GM21717 (cell line): ENCODE measurements around the gene WDR5.

Source experiments
- ATAC-seq: cut with Tn5 transposase; IDR thresholded peaks from one replicate; pipeline ENCODE4 v1.9.1; 2021; ENCODE audit warnings: mild to moderate bottlenecking, moderate library complexity; ENCODE audit not compliant: unreplicated experiment

The WDR5 gene

GRCh38 chr9:134131471-134132207, 4.2 kb upstream of the WDR5 start:
- no peak for ATAC-seq

- ATAC-seq: no peak
Observed at GRCh38 chr9:134132208-134132870, 3.5 kb upstream of the WDR5 start.

DNA sequence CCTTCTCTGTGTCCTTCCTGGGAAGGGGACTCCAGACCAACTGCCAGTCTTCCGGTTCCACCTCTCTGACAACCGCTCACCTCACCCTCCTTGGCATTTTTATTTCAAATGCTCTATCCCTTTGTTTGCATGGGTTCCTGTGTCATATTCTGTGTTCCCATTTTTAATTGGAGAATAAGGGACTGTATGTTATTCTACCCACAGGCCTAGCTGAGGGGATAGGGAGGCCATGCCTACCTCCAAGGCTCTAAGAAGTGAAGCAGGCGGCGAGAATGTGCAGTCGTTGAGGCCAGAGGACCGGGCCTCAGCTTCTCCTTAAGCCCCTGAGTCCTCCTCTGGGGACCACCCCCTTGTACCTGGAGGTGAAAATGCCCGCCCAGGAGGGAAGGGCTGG, 936 bp upstream of the WDR5 start:
- no peak for ATAC-seq

DNA sequence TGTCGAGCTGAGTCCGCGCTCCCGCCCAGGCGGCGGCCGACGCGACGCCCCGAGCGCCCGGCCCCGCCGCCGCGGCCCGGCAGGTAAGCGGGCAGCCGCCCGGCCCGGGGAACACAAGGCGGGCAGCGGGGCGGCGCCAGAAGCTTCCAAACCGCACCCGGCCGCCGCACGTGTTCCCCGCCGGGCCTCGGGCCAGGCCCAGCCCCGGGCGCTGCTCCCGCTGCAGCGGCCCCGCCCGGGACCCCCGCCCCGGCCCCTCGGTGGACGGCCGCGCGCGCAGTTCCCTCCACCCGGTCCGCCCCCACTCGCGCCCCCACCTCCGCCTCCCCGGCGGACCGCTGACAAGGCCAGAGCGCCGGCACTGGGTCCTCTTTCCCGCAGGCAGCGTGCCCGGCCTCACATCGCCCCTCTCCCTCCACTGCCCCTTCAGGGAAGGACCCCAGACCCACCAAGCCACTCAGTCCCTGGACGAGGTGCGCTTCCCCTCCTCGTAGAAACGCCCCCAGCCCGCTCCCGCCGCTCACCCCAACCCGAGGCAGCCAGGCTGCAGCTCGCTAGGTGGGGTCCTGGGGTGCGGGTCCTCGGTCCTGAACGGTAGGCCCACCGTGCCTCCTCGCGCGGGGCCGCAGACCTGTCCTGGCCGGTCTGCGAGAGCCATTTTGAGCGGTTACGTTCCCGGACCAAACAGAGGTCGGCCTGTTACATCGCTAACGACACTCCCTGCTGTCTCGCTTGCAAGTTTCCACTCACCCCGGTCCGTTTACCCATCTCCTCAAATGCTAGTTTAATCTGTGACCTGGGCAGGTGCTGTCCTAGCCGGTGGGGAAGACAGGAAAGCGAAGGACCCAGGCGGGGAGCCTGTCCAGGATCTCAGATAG, 475 bp downstream of the WDR5 start:
- ATAC-seq: peak; percentile 19

- no peak for ATAC-seq
Observed at GRCh38 chr9:134136996-134137299, 1.1 kb downstream of the WDR5 start.

DNA sequence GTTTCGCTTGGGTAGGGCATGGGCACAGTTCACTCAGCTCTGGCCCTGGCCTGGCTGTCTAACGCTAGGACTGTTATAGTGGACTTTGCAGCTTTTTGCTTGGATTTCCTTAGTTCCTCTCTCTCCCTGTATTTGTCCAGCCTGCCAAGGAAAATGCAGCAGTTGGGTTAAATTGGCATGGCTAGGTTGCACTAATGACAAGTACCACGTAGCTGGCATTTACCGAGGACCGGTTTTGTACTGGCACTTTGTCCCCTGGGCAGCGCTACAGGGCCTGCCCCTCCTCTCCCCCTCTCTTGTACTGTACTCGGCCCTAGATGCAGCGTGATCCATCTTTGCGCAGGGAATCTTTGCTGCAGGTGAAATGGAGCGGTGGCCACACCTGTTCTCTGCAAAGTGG, 2.4 kb downstream of the WDR5 start:
- no peak for ATAC-seq

GRCh38 chr9:134139081-134139480, 3.2 kb downstream of the WDR5 start:
- ATAC-seq: no peak

- no peak for ATAC-seq
Observed at GRCh38 chr9:134141906-134142305, 6.0 kb downstream of the WDR5 start.

- ATAC-seq: no peak
Observed at GRCh38 chr9:134144801-134145200, 8.9 kb downstream of the WDR5 start.

GRCh38 chr9:134145262-134145661, 9.4 kb downstream of the WDR5 start:
- no peak for ATAC-seq

DNA sequence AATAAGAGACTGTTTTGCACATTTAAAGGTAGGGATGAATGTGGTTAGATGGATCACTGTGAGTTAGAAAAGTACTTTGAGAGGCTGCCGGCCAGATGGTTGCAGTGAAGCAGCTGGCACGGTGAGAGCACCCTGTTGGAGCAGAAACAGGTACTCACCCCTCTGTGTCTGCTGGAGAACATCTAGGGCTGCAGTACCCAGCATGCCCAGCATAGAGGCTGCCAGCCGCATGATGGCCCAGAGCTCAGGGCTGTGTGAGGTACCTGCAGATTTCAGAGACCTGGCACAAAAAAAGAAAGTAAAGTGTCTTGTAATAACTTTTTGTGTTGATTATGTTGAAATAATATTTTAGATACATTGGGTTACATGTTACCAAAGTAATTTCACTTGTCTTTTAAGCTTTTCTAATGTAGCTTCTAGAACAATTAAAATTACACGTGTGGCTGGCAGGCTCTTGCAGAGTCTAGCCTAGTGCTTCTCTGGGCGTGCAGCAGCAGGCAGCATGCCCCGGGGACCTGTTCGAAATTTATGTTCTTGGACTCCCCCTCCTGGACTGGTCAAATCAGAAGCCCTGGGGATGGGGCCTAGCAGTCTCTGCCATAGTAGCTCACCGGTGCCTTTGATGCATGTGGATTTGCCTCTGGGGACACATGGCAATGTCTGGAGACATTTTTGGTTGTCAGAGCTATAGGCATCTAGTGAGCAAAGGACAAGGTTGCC, 11.1 kb downstream of the WDR5 start:
- no peak for ATAC-seq

DNA sequence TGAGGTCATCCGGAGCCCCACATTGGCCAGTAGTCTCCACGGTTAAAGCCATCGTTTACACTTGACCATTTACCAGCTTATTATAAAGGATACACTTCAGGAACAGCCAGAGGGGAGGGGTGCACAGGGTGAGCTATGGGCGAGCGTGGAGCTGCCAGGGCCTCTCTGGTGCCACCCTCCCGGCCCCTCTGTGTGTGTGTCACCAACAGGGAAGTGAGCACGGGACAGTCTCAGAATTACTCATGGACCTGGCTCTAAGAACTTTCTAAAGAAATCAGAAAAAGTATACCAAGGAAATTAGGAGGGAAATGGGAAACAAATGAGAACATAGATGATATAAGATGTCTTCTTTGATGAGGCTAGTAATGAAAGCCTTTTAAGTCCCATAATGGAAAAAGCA, 13.5 kb downstream of the WDR5 start:
- no peak for ATAC-seq

- no peak for ATAC-seq
Observed at GRCh38 chr9:134150557-134151214, 14.8 kb downstream of the WDR5 start.

DNA sequence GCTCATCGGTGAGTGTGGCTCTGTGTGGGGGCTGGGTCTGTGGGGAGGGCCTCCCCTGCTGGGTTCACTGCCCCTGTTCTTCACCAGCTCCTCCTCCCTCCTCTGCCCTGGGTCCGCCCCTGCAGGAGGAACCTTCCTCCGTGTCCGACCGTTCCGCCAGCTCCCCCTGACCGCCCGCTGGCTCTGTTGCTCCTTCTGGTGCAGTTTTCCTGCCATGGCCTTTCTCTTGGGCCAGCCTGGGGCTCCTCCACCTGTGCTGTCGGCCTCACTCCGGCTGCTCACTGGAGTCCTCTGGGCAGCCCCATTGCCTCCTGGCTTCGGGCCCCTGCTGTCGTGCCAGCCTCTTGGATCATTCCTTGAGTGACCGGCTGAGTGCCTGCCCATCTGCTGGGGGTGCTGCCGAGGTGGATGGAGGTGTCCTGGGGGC, 16.2 kb downstream of the WDR5 start:
- ATAC-seq: no peak

DNA sequence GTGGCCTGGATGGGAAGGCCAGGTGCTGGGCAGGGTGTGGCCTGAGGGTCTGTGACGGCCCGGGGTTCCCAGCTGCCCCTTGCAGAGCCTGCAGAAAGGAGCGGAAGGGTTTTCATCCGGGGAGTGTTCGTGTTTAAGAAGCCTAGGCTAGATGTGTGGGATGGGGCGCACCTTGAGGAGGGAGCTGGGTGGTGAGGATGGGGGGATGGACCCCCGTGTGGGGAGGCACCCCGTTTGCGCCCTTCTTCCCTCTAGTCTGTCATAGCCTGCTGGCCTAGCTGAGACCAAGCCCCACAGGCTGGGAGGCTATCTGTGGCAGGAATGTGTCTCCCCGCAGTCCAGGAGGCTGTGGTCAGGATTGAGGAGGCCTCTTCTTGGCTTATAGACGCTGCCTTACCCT, 16.6 kb downstream of the WDR5 start:
- ATAC-seq: no peak

DNA sequence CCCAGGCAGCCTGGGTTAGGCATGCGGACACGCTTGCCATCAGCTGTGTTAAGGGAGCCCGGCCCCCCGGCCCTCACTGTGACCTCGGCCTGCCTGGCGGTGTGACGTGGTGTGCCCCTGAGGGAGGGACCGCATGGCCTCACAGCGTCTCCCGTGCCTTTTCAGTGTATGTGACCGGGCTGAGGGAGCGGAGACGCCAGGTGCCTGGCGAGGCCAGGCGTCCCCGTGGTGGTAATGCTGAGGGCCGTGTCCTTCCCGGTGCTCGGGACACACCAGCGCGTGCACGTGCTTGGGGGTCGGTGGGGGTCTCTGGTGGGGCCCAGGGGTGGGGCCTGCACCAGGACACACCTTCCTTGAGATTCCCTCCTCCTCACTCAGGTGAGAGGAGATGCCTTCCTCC, 17.6 kb downstream of the WDR5 start:
- no peak for ATAC-seq

DNA sequence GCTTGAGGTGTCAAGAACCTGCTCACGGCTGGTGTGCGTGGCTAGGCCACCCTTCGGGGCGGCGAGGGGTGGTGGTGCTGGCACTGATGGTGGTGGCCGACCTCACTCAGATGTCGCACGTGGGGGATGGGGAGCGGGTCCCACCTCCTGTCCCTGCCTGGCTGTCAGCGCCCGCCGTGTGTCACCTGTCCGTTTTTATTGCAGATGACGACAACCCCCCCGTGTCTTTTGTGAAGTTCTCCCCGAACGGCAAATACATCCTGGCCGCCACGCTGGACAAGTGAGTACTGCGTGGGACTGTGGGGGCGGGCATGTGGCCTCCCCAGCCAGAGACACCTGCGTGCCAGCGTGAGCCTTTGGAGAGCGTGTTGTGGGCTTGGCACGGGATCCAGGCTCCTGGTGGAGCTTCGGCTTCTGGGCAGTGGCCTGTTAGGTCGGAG, 18.4 kb downstream of the WDR5 start:
- no peak for ATAC-seq

DNA sequence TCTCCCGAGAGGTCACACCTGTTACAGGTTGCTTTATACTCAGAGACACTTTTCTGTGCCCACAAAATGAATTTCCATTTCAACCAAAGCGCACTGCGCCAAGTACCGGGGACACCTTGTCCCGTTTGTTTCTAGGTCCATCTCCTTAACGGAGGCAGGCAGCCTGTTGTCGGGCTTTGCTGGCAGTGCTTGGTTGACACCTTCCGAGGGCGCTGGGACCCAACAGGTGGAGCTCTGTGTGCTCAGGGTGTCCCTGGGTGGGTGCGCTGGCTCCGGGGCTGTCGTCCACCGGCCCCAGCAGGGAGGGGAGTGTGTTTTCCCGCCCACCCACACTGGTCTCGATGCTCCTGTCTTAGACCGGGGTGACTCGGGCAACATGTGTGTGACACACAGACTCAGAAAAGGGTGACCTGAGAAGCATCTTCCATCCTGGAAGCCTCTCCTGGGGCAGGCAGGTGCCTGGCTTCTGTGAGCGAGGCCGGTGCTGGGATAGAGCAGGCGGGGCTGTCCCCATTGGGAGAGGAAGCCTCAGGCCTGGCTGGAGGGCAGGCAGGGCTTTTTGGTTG, 20.0 kb downstream of the WDR5 start:
- no peak for ATAC-seq

DNA sequence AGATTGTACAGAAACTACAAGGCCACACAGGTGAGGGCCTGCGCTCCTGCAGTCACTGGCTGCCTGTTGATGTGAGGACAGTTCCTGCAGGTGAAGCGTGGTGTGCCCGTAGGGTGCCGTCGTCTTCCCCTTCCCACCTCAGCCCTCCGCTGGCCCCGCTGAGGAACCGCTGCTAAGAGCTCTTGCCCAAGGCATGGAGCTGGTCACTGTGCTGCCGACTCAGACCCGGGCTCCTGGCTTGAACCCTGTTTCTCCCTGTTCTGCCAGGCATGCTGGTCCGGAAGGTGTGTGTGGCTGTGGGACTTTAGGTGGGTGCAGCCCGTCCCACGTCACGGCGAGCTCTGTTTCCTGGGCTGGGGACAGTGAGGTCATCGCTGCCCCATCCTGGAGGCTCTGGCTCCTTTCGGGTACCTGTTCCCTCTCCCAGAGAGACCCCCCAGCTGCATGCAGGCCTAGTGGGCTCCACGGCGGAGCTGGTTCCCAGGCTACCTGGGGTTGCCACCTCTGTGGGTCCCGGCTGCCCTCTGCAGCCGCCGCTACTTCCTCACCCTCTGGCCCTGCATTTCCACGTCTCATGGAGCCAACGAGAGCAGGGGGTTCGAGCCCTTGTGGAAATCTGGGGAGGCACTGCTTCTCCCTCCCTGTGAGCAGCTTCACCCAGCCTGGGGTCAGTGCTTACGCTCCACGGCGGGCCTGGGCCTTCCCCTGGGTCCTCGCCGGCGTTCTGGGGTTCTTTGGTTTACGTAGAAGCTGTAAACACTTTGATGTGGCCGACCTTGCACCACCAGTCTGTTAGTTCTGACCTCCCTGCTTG, 20.9 kb downstream of the WDR5 start:
- no peak for ATAC-seq
